Activated CD8-positive, alpha-beta memory T cell treated with anti-CD3 and anti-CD28 coated beads for 48 hours (primary cell): ENCODE measurements around the gene PXDN.
"Not testable (repeated sequence)": the region's sequence is repeated elsewhere in the genome, so short reads cannot be mapped to it uniquely, and the experiment has no call there.

Source experiments
- DNase-seq, 3 experiments: peaks; one replicate each; pipeline ENCODE4 v3.0.0-alpha.2; 2020; ENCODE audit warnings: low read depth in 2 of 3, low spot score in 2 of 3

The PXDN gene

DNA sequence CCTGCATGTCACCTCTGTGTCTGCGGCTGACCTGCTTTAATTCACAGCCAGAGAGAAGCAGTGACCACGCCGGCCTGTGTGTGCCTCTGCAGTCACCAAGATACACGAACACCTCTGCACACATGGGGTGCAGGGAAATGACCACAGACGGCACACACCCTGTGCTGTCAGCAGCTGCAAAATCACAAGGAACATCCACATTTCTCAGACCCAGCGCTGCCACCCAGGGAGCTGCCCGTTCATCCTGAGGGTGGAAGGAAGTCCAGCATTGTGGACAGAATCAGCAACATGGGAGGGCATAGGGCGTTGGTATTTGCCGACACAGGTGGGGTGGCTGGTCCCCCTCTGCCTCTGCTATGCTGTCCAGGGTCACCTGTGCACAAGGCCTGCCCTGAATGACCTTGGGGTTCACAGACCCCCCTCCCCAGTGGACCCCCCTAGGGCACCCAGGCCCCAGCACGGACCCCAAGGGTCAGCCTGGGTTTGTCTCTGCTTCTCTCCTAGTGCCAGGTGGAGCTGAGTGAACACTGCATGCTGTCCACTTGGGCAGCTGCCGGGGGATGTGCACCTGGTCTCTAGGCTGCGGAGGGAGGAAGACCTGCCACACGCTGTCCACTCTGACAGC is 107.4 kb downstream of the PXDN start:
- DNase-seq = no peak

DNA sequence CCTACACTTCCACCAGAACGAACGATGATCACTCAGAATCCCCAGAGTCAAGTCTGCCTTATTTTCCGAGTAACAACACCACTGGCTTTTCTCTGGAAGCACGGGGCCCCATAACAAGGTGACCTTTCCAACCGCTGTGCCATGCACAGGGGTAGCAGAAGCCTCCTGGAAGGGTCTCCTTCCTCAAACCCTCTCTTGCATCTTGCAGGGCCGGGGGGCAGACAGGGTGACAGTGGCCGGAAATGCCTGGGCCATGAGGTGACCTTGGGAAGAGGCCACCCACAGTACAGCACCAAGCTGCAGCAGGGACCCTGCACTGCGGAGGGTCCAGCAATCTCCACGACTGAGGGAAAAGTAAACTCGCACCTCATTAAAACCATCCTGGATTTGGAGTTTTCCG is 108.5 kb downstream of the PXDN start:
- no peak for DNase-seq

DNA sequence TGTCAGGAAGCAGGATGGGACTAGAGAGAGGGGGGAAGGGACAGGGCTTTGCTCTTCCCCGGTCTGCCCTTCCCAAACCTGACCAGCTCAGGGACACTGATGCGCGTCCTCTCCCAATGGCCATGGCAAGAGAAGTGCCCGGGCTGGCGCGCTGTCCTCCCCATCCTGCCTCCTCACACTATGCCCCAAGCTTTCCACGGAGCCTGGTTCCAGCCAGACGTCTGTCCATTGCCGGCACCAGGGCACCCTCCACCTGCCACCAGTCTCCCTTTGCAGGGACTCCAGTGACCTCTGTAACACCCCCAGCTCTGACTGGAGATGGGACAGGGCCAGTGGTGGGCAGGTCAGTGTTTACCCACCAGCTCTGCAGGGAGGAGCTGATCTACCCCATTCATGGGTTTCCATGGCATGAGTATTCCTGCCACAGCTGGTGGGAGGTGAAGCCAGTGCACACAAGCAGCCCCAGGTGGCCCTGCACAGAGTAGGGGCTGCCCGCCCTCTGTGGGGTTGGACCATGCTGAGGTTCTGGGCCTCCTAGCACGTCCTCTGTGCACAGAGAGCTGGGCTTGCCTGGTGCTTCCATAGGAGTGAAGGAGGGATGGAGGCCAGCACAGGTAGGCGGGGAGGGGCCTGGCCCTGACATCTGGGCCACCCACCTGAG is 109.5 kb downstream of the PXDN start:
- no peak for DNase-seq

DNA sequence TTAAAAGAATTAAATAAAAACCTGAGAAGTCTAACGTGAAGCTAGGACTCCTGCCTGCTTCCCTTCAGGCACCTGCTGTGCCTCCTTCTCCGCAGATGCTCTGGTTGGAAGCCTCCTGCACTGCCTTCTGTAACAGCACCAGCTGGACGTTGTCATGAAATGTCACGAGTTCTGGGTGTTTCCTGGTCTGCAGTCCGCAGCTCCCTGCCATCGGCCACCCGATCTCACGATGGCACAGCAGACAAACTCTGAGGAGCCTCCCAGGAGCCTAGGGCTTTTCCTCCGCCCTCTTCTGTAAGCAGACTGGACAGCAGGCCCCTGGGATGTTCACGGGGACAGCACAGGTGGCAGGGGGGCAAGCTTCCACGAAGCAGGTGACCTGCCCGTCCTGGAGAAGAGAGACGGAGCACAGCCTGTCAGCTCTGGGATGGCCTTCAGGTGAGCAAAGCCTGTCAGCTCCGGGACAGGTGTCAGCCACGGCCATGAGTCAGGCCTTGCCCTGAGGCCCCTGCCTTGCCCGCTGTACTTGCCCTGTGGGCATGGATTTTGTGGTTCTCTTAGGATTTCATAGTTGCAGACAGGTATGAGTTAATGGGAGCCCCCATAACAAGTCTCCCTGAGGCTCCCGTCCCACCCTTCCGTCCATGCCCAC is 110.3 kb downstream of the PXDN start:
- DNase-seq = no peak

DNA sequence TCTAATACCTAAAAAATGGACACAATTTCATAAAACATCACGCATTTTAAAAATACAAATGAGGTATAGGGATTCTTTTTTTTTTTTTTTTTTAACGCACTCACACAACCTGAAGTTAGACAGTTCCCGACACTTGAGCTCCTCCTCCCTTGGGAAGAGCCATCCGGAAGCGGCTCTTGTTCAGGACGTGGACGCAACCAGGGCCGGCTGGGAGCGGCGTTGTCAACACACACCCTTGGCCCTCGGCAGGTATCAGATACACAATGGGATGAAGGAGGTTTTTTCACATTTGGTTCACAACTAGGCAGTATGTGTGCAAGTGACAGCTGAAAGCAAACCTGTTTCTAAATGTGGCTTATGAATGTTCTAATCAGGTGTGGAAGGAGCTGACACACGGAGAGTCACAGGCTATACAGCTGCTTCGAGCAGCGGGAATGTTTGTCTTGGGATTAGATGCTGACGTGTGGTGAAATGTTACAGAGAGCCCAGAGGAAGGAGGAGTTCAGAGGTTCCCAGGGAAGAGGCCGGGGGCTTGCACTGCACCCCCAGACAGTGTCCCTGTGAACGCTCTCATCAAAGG is 111.1 kb downstream of the PXDN start:
- DNase-seq = no peak

DNA sequence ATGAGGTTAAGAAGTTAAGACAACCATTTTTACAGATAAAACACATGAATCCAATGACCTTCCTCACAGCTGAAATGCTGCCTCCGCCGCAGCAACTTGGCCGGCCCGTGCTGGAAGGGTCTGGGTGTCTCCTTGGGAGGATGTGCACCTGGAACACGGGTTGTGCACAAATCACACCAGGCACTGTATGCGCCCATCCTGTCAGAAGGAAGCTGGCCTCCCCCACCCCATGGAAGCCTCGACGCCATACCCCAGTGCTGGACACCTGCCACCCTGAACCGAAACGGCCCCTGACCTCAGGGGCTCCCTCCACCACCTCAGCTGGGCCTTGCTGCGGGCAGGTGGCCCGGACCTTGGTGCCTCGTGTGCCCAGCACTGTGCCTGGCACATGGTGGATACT is 111.8 kb downstream of the PXDN start:
- DNase-seq = no peak

DNA sequence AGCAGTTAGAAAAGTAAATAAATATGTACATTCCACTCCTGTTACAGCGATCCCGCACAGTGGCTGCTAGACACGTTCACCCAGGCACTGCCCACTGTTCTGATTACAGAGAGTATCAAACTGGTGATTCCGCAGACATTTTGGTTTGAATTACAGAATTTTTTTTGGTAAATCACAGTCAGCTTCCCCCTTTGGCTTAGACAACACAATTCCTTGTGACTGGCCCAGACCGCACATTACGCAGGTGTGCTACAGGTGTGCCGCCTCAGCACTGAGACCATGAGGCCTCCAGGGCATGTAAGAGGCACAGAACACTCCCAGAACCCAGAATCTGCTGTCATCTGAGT is 112.3 kb downstream of the PXDN start:
- DNase-seq = no peak

DNA sequence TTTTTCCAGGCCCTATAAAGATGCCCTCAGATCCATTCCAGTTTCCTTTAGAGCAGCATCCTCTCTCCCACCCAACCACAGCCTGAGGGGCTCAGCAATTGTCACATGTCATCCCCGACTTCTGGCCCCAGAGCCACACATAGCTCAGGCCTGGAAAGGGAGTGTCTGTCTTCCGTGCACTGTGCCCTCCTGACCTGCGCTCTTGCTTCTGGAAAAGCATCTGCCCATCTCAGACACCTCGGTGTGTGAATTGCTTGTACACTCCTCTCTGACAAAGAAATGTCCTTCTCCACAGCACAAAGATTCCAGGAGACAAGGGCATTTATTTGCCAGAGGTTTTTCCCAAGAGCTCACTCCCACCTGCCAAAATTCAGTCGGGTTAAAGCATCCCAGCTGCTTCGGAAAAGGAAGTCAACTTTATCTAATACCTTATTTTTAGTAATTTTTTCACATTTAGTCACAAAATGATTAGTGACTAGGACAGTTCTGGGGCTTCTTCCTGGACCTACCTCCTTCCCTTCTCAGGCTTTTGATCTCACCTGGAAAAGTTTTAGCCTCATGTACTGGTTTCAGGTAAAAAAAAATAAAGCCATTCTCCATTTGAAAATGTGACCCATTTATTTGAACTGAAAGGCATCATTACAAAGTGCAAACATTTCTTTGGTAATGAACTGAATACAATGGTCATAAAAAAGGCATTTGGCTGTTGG is 112.9 kb downstream of the PXDN start:
- no peak for DNase-seq

DNA sequence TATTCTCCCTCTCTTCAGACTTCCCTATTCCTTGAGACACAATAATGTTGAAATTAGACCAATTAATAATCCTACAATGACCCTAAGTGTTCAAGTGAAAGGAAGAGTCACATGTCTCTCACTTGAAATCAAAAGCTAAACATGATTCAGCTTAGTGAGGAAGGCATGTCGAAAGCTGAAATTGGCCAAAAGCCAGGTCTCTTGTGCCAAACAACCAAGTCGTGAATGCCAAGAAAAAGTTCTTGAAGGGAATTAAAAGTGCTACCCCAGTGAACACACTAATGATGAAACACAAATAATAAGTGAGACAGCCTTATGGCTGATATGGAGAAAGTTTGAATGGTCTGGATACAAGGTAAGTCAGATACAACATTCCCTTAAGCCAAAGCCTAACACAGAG is 115.4 kb downstream of the PXDN start:
- DNase-seq = no peak

DNA sequence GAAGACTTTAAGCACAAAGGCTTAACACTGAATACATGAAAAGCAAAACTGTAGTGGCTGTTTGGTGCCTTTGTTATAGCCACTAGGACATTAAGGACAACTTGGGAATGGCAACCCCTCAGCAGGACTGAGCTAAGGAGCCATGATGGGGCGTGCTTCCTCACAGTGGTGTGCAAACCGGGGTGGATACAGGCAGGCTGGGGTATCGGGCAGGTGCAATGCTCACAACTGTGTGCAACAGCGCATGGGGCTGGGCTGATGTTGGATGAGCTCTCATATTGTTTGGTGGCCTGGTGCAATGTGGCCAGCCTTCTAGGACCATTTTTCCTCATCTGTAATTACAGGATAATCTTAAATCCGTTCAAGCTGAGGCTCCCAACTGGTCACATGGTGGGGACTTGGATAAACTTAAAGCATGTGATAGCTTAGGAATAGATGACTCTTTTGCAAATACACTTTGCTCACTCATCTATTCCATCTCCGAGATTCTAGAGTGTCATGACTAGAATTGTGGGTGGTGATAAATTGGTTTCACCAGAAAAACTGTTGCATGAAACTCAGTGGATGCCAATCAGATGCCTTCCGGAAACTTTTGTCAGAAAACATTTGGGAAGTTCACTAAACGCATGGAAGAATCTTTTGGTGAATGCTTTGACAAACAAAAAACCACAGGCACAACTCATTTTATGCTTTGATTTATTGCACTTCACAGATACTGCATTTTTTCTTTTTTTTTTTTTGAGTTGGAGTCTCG is 116.5 kb downstream of the PXDN start:
- no peak for DNase-seq

DNA sequence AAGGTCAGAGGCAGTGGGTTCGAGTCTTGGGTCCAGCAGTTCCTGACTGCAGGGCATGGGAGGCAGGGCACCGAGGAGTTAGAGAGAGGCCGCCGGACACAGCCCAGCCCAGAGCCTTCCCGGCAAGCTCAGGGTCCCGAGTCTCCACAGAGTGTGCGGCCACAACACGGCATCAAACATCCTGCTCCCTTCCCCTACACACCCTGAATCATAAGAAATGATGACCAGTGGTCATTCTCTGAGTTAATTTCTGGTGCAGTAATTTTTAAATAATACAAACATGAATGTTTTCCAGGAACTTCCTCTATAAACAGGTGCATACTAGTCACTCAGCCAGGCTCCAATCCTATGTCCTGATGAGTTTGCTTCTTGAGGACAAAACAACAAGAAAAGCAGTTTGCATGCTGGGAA is 118.0 kb downstream of the PXDN start:
- no peak for DNase-seq

DNA sequence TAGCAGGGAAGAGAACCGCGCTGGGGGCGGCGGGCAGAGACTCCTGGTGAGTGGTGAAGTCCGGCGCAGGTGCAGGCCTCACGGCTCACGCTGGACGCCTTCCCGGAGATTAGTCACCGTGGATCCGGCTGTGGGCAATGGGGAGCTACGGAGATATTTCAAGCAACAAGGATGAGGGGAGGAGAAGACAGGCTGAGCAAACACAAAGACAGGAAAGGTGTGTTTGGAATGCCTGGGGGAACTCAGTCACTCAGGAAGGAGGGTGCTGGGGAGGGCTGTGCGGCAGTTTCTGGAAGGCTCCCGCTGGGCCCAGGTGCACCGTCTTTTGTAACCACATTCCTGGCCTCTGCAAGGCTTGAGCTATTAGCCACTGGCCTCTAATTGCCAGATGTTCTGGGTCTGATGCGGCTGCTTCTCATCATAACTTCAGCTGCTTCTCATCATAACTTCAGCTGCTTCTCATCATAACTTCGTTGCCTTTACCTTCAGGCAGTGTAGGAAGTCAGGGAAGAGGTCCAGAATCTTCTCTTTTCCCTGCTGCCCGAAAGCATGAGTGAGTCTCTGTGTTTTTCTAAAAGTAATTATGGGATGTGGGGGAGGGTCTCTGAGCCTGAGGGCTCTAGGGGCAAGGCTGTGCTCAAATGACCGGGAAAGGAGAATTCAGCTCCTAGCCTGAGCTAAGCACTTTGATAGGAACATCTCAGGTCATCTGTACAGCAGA is 118.9 kb downstream of the PXDN start:
- no peak for DNase-seq

DNA sequence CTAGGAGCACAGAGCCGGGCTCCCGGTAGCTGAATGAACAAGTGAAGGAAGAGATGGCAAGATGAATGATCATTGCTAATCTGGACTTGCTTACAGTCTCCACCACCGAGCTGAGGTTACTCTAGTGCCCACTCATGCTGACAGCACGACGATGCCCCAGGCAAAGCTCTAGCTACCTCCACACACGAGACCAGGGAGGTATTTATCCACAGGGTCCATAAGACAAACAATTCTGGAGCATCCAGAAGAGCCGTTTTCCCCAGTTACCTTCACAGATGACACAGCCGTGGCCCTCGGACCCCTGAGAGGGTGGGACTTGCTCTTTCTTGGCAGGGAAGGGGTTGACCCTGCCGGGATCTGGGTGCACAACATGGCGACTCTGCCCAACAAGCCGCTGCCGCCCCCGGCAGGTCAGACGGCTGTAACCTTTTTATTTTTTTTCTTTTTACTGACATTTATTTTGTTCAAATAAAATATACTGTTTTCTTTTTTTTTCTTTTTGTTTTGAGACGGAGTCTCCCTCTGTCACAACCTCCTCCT is 120.3 kb downstream of the PXDN start:
- DNase-seq = no peak

DNA sequence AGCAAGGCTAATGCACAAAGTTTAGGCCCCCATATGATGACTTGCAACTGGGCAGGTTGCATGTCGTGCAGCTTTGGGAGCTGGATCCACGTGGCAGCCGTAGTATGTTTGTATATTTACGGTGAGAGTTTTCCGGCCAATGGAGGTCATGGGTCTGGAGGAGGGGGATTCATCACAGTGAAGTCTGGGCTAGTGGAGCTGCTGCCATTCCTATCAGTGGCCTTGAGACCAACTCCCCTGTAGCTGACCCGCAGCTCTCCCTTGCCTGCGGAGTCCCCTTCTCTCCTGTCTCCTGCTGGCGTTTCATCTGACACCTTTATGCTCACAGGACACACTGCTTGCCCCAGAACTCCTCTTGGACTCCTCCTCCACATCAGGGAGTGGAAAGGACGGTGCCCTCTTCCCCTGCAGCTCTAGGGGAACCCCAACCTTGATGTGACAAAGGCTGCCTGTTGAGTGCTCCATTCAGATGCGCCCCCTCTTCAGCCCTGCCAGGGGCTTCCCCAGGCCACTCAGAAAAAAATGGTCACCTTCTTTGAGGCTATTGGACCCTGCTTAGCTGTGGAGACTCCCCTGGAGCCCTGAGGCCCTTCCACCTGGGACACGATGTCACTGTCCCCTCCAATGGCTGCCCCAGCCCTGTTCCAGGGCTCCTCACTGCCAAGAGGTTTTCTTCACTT is 121.7 kb downstream of the PXDN start:
- no peak for DNase-seq

DNA sequence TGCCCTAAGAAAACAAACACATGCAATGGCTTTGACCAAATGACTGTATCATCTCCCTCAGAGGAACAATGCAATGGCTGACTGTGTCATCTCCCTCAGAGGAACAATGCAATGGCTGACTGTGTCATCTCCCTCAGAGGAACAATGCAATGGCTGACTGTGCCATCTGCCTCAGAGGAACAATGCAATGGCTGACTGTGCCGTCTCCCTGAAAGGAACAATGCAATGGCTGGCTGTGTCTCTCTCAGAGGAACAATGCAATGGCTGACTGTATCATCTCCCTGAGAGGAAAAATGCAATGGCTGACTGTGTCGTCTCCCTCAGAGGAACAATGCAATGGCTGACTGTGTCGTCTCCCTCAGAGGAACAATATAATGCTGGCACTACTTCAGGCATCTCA is 122.3 kb downstream of the PXDN start:
- not testable (repeated sequence) for DNase-seq

DNA sequence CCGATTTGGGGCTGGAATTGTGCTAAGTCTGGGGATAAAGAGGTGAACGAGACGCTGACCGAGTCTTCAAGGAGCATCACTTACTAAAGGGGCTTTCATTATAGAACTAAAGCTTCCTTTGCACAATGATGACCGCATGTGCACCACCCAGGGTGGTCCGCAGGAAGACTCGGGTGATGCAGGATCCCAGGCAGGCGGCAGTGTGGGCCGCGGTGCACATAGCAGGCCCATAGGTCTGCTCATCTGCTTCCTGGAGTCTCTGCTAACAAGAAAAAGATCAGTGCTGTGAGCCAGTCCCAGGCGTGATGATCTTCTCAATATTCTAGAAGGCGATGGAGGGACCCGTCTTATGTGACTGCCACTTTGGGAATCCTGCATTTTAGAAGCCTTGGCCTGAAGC is 122.8 kb downstream of the PXDN start:
- no peak for DNase-seq

DNA sequence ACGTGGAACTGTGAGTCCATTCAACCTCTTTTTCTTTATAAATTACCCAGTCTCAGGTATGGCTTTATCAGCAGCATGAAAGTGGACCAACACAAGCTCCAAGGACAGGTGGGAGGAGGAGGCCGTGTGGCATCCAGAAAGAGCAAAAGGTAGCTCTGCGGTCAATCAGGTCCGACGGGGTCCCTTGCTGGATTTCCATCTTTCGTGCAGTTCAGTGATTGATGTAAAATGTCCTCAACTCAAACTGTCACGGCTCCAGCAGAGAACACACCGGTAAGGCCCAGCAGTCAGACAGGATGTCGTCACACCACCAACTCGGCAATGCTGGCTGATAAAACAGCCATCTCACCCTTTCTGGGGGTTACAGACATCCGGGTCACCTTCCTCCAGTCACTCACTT is 123.3 kb downstream of the PXDN start:
- no peak for DNase-seq

DNA sequence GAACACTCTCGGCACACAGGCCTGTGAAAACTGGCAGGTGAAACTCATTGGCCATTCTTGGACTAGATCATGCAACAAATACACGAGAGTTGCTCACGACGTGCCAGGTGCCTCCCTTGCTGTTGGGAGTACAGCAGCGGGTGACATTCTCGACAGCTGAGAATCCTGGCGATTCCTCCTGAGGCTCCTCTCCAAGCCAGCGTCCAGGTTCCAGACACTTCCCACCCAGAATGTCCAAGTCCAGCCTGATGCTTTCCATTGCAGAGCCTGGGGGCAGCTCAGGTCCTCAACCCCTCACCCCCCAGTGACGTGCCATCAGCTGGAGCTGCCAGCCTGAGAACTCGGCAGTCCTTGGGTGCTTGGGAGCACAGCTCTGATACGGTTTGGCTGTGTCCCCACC is 124.2 kb downstream of the PXDN start:
- no peak for DNase-seq

DNA sequence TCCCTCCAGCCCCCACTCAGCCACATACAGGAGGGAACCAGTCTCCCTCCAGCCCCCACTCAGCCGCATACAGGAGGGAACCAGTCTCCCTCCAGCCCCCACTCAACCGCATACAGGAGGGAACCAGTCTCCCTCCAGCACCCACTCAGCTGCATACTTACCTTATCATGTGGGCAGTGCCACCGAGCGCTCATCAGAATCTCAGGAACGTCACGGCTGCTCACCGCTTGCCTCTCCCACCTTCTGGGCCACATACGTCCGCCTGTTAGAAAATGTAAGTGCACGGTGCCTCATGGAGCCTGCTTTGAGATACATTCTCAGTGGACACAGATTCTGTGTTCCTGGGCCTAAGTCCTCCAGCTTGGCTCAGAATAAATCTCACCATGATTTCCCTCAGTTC is 124.8 kb downstream of the PXDN start:
- no peak for DNase-seq

DNA sequence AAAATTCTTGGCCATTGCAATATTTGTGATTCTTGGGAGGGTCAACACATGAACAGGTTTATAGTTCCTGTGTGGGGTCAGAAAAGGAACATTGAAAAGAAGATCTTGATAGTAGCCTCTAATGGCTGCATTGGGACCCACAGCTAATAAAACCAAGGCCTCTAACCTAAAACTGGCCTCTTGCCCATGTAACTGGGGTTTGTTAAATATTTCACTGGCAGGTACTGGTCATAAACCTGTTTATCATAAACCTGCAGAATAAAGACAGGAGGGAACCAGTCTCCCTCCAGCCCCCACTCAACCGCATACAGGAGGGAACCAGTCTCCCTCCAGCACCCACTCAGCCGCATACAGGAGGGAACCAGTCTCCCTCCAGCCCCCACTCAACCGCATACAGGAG is 125.3 kb downstream of the PXDN start:
- DNase-seq = no peak
